Tibial nerve (tissue), 4 donors: Measurements from ENCODE around the gene MAPT. TPM values are rescaled to one million over a fixed set of nuclear protein-coding genes. Genes with fewer than 3 reads are reported as not detected.

Source experiments
- DNase-seq, 2 donors: peaks; one replicate each; pipeline ENCODE4 v3.0.0-alpha.2; 2019; ENCODE audit warnings: low spot score in 2 of 2
- H3K27ac ChIP-seq, 4 donors: fragments of 200-600 bp; sonication (generic) in 3 of 4; one replicate each; pipeline ENCODE4 v1.5.1; 2017 to 2019; ENCODE audit warnings: mild to moderate bottlenecking in 1 of 4
- H3K27me3 ChIP-seq, 2 donors: fragments of 200-600 bp; sonication (generic) in 1 of 2; one replicate each; pipeline versions ENCODE4 v1.5.1 to v1.6.0; 2017 to 2019
- H3K36me3 ChIP-seq, 3 donors: fragments of 200-600 bp; sonication (generic); one replicate each; pipeline ENCODE4 v1.5.1; 2018 to 2019
- H3K4me1 ChIP-seq, 4 donors: fragments of 200-600 bp; sonication (generic) in 3 of 4; one replicate each; pipeline ENCODE4 v1.5.1; 2017 to 2019
- H3K4me3 ChIP-seq, 4 donors: fragments of 200-600 bp; sonication (generic) in 3 of 4; one replicate each; pipeline ENCODE4 v1.5.1; 2017 to 2019; ENCODE audit warnings: mild to moderate bottlenecking in 1 of 4, moderate library complexity in 1 of 4
- H3K9me3 ChIP-seq, 4 donors: fragments of 200-600 bp; sonication (generic) in 3 of 4; one replicate each; pipeline ENCODE4 v1.5.1; 2017 to 2019
- CTCF ChIP-seq, 5 experiments: fragments of 200-600 bp in 3 of 5; fragments of 450-650 bp in 2 of 5; sonication (generic) in 3 of 5; IDR thresholded peaks; one replicate each; pipeline ENCODE4 v1.5.1; 2016 to 2019; ENCODE audit warnings: antibody characterized with exemption in 5 of 5, mild to moderate bottlenecking in 3 of 5, moderate library complexity in 2 of 5
- EP300 ChIP-seq, 2 donors: sonication (generic); formaldehyde crosslinking; IDR thresholded peaks; one replicate each; pipeline ENCODE4 v1.6.1; 2017; ENCODE audit warnings: antibody characterized with exemption in 2 of 2, mild to moderate bottlenecking in 1 of 2
- POLR2A ChIP-seq, 2 donors: fragments of 450-650 bp; IDR thresholded peaks; one replicate each; pipeline ENCODE4 v1.6.1; 2017; ENCODE audit warnings: antibody characterized with exemption in 2 of 2, mild to moderate bottlenecking in 2 of 2, moderate library complexity in 2 of 2
- WGBS, 2 donors: methylation state at CpG; one replicate each; pipeline ENCODE4 v1.1.5; 2018; 5-methylcytosine and 5-hydroxymethylcytosine counted together
- total RNA-seq, 4 donors: library from RNA; depleted of rRNA; stranded (reverse); fragments of >200 nt; gene quantifications; one replicate each; pipeline ENCODE4 v1.1.0, GENCODE V29; 2016

MAPT gene
- total RNA-seq, 4 donors from 2014 or later: 2.5 to 3.1 (median 2.8) TPM

GRCh38 chr17:45847101-45847500 is 47.3 kb upstream of the MAPT start:
- Histone ChIP-seq H3K9me3 (no peaks in the 10 kb centered on the region), H3K4me1 (no peaks in the 10 kb centered on the region), H3K27ac (no peak overlapping the region), H3K36me3 (no peaks in the 10 kb centered on the region), H3K4me3 (no peak overlapping the region), H3K27me3 (peaks cover 0 to 24% of the 10 kb centered on the region in 2 donors)
- DNase-seq: no peak
- no peak for TF ChIP-seq POLR2A (IDR thresholded peaks at IDR 0.05)
- TF ChIP-seq CTCF (IDR thresholded peaks at IDR 0.05): no peak
- TF ChIP-seq EP300 (IDR thresholded peaks at IDR 0.05): no peak
- 89 to 93% methylated on average over 4 of the region's 4 CpGs for WGBS, 2 donors

GRCh38 chr17:45847747-45848146 is 46.6 kb upstream of the MAPT start:
- Histone ChIP-seq H3K4me1 (peaks cover 0 to 3% (median 0%) of the 10 kb centered on the region in 4 donors), H3K9me3 (no peaks in the 10 kb centered on the region), H3K27ac (no peak overlapping the region), H3K27me3 (peaks cover 0 to 29% of the 10 kb centered on the region in 2 donors), H3K36me3 (no peaks in the 10 kb centered on the region), H3K4me3 (no peak overlapping the region)
- no peak for DNase-seq
- TF ChIP-seq EP300 (IDR thresholded peaks at IDR 0.05) (no peak), POLR2A (IDR thresholded peaks at IDR 0.05) (no peak), CTCF (IDR thresholded peaks at IDR 0.05) (no peak)
- 55 to 64% methylated on average over 5 of the region's 5 CpGs for WGBS, 2 donors

GRCh38 chr17:45848405-45848804 is 45.9 kb upstream of the MAPT start:
- no peak overlapping the region for H3K27ac ChIP-seq
- TF ChIP-seq EP300 (IDR thresholded peaks at IDR 0.05): no peak
- TF ChIP-seq CTCF (IDR thresholded peaks at IDR 0.05): no peak
- no peak for TF ChIP-seq POLR2A (IDR thresholded peaks at IDR 0.05)
- no peaks in the 10 kb centered on the region for H3K9me3 ChIP-seq
- no peak overlapping the region for H3K4me3 ChIP-seq
- peaks cover 0 to 3% (median 0%) of the 10 kb centered on the region in 4 donors for H3K4me1 ChIP-seq
- H3K36me3 ChIP-seq: no peaks in the 10 kb centered on the region
- H3K27me3 ChIP-seq: peaks cover 0 to 35% of the 10 kb centered on the region in 2 donors
- WGBS, 2 donors: 82 to 87% methylated on average over 9 of the region's 9 CpGs
- DNase-seq: no peak

GRCh38 chr17:45848868-45849535 is 45.4 kb upstream of the MAPT start:
- no peak for DNase-seq
- H3K36me3 ChIP-seq: no peaks in the 10 kb centered on the region
- no peaks in the 10 kb centered on the region for H3K9me3 ChIP-seq
- 40 to 50% methylated on average over 1 to 10 of the region's 15 CpGs for WGBS, 2 donors
- peaks cover 0 to 3% (median 0%) of the 10 kb centered on the region in 4 donors for H3K4me1 ChIP-seq
- TF ChIP-seq EP300 (IDR thresholded peaks at IDR 0.05) (no peak), CTCF (IDR thresholded peaks at IDR 0.05) (no peak), POLR2A (IDR thresholded peaks at IDR 0.05) (no peak)
- H3K27ac ChIP-seq: no peak overlapping the region
- H3K4me3 ChIP-seq: no peak overlapping the region
- peaks cover 0 to 41% of the 10 kb centered on the region in 2 donors for H3K27me3 ChIP-seq

GRCh38 chr17:45849536-45849990 is 44.8 kb upstream of the MAPT start:
- H3K36me3 ChIP-seq: no peaks in the 10 kb centered on the region
- peaks cover 0 to 47% of the 10 kb centered on the region in 2 donors for H3K27me3 ChIP-seq
- H3K4me1 ChIP-seq: peaks cover 0 to 3% (median 0%) of the 10 kb centered on the region in 4 donors
- no peak overlapping the region for H3K27ac ChIP-seq
- TF ChIP-seq EP300 (IDR thresholded peaks at IDR 0.05) (no peak), CTCF (IDR thresholded peaks at IDR 0.05) (no peak), POLR2A (IDR thresholded peaks at IDR 0.05) (no peak)
- no peaks in the 10 kb centered on the region for H3K9me3 ChIP-seq
- DNase-seq: no peak
- no peak overlapping the region for H3K4me3 ChIP-seq
- 59 to 80% methylated on average over 6 to 7 of the region's 7 CpGs for WGBS, 2 donors
